ENCODE measurements around the gene SHANK1. TPM values are rescaled to one million over a fixed set of nuclear protein-coding genes. Genes with fewer than 3 reads are reported as not detected.

SHANK1 gene
- total RNA-seq, 1 donor from 2014 or later, result 0.23 TPM

DNA sequence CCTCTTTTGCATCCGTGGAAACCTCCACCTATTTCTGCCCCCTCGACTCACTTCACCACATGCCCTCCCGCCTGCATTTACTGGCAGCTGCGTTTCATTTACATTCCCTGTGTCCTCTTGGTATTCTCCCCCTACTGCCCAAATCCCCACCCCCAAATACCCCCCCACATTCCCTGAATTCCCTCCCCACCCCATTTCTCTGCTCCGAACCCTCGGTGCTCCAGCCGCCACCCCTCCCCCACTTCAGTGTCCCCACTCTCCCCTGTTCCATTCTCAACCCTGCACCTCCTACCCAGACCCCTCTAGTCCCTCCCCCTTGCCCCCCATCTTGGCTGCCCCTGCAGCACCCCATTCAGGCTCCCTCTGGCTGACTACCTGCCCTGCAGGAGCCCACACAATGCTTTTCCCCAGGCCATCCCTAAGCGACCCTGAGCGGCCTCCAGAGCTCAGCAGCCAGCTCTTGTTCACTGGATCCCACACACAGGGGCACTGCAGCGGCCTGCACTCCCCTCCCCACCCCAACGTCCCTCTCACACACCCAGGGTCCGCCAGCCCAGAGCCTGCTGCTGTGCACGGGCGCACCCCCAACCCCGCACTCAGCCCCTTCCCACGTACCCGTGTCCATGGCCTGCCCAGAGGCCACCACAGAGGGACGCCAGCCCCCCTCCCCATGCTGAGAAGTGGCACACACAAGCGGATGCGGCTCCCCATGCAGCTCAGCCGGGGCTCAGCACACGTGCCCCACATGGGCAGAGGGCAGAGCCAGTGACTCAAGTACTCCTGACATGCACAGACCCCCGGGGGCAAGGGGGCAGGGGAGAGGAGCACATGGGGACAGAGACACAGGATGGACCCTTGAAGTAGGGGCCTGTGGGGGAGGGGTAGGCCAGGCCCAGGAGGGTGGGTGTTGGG lies 26.3 kb downstream of the SHANK1 start:
- no peak for DNase-seq (ENCODE audit: low spot score)
- no peak for ATAC-seq

- no peak for ATAC-seq
- DNase-seq (ENCODE audit: low spot score), result no peak
Measured at GRCh38 chr19:50690439-50690838, 29.2 kb downstream of the SHANK1 start.

DNA sequence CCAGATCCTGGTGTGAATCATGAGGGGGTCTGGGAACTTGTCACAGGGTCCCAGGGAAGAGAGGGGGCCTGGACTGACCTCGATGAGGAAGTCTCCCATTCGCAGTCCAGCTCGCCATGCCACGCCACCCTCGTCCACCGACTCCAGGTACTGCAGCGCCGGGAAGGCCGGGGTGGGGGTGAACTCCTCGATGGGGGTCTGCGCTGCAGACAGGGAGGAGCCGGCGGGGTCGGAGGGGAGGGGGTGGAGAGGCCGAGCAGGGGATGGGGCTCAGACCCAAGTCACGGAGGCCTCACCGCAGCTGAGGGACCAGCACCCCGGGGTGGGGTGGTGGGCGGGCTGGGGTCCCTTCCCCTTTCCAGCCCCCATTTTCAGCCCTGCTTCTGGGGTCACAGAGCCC lies 30.8 kb downstream of the SHANK1 start:
- ATAC-seq (no peak), DNase-seq (ENCODE audit: low spot score) (no peak)

GRCh38 chr19:50686310-50687032 lies 33.1 kb downstream of the SHANK1 start:
- ATAC-seq (no peak), DNase-seq (ENCODE audit: low spot score) (no peak)

- DNase-seq (ENCODE audit: low spot score) (peak; percentile 69), ATAC-seq (peak; percentile 89)
Measured at GRCh38 chr19:50679177-50680125, 40.2 kb downstream of the SHANK1 start.

DNA sequence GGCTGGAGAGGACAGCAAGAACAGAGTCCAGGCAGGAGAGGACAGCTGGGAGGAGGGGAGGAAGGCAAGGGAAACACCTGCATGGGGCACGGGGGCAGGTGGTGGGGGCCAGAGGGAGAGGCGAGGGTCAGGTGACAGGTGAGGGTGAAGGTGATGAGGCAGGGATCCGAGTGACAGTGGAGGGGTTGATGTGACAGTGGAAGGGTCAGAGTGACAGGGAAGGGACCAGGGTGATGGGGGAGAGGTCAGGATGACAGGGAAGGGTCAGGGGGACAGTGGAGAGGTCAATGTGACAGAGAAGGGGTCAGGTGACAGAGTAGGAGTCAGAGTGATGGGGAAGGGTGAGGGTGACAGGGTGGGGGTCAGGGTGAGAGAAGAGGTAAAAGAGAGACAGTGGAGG lies 41.3 kb downstream of the SHANK1 start:
- ATAC-seq, result no peak
- DNase-seq (ENCODE audit: low spot score), result no peak

- DNase-seq (ENCODE audit: low spot score) (no peak), ATAC-seq (no peak)
Measured at GRCh38 chr19:50677636-50678035, 42.0 kb downstream of the SHANK1 start.

DNA sequence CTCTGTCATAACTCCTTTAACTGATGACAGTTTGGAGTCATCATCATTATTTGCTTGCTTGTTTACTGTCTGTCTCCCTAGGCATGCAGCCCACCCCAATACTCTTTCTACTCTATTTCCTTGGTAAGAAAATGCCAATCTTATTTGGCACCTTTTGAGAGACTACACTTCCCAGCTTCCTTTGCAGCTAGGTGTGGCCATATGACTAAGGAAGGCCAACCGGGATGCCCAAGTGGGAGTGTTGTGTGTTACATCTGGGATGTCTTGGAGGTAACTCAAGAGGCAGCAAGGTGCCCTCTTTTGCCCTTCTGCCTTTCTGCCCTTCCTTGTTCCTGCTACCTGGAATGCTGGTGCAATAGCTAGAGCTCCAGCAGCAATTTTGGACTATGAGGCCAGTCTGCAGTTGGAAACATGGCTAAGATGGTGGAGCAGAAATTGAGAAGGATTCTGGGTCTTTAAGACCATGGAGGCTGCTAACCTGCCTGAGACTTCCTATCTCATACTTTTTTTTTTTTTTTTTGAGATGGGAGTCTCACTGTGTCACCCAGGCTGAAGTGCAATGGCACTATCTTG lies 42.9 kb downstream of the SHANK1 start:
- ATAC-seq (no peak), DNase-seq (ENCODE audit: low spot score) (no peak)

GRCh38 chr19:50673118-50673517 lies 46.5 kb downstream of the SHANK1 start:
- no peak for DNase-seq (ENCODE audit: low spot score)
- no peak for ATAC-seq

DNA sequence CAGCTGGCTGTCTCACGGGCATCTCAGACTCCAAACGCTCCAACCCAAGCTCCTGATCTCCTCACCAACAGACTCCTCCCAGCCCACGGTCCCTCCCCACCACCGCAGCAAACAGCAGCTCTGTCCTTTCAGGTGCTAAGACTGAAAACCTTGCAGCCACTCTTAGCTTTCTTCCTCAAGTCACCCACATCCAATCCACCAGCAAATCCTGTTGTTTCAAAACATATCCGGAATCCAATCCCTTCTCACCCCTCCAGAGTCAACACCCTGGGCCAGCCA lies 49.6 kb downstream of the SHANK1 start:
- no peak for ATAC-seq

GRCh38 chr19:50669302-50670101 lies 50.1 kb downstream of the SHANK1 start:
- peak; percentile 54 for ATAC-seq
- no peak for DNase-seq (ENCODE audit: low spot score)

More for the DNA sequence above, 49.6 kb downstream of the SHANK1 start:
- no peak for DNase-seq (ENCODE audit: low spot score)

- DNase-seq (ENCODE audit: low spot score) (no peak), ATAC-seq (no peak)
Measured at GRCh38 chr19:50668879-50669278, 50.7 kb downstream of the SHANK1 start.

DNA sequence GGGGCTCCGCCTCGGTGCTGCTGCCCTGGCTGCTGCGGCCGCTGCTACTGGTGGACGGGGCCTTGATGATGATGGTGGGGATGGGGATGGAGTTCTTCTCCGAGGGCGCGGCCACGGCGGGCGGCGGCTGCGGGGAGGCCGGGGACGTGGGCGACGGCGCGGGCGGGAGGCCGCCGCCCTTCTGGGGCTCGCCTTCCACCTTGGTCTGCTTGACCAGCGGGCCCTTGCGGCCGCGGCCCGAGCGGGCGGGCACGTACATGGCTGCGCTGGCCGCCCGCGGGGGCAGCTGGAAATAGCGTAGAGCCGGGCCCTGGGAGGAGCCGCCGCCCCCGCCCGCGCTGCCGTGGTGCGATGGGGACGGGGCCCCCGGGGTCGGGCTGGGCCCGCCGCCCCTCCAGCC lies 51.2 kb downstream of the SHANK1 start:
- no peak for DNase-seq (ENCODE audit: low spot score)
- no peak for ATAC-seq

- no peak for DNase-seq (ENCODE audit: low spot score)
- ATAC-seq, result no peak
Measured at GRCh38 chr19:50667759-50668231, 51.8 kb downstream of the SHANK1 start.

DNA sequence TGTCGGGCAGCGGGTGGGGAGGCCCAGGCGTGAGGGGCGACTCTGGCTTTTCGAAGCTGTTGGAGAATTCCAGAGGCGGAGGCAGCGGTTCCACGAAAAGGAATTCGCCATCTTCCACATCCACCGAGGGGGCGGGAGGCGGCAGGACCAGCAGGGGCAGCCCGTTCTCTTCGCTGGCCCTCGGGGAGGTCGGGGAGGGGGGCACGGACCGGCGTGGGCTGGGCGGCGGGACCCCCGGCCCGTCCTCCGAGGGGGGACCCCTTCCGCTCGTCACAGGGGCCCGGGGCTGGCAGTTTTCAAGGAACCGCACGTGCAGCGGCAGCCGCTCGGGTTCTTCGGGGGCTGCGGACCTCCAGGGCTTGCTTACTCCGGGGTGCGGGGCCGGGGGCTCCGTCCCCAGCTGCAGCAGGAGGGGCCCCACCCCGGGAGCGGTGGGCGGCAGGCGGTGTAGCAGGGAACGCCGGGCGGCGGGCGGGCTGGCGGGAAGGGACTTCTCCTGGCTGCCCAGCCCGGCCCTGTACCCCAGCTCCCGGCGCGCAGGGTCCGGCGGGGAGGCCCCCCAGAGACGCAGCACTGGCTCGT lies 52.3 kb downstream of the SHANK1 start:
- DNase-seq (ENCODE audit: low spot score) (no peak), ATAC-seq (no peak)

GRCh38 chr19:50666346-50667176 lies 53.0 kb downstream of the SHANK1 start:
- no peak for DNase-seq (ENCODE audit: low spot score)
- no peak for ATAC-seq

DNA sequence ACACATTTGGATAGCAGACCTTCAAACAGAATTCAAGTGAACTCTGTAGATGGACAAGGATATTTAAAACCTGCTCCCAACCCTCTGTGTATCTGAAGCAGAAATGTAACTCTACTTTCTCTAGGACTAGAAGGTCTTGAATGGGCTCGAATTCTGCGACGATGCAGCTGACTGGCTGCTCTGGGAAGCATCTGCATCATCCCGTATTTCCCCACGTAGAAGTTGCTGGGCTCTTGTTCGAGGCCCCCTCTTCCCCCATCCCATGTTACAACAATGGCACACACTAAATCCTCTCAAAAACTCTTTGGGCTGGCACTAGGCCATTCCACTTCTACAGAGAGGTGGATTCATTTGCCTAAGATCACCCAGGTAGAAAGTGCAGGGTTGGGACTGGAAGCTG lies 55.4 kb downstream of the SHANK1 start:
- DNase-seq (ENCODE audit: low spot score), result no peak
- ATAC-seq, result no peak

DNA sequence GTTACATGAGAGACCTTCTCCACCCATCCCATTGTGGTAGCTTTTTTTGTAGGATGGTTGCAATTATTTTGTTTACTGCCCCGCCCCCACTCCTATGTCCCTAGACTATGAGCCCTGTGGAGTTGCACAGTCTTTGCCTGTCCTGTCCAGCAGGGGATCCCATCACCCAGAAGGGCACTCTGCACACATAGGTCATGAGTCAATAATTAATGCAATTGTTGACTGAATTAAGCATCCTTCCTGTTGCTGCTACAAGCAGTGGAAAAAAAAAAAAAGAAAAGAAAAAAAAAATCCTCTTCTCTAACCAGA lies 56.2 kb downstream of the SHANK1 start:
- no peak for DNase-seq (ENCODE audit: low spot score)
- no peak for ATAC-seq

Measured in left lobe of liver (tissue), 2 donors.